Memory B cell (primary cell): ENCODE results near the gene GTF2A1.
"Not testable (repeated sequence)": the region's sequence is repeated elsewhere in the genome, so short reads cannot be mapped to it uniquely, and the experiment has no call there.

Experiments
- ATAC-seq: fragments of 150-1000 bp; cut with Tn5 transposase; 2 replicates; pipeline ENCODE4 v1.10.0; 2021; ENCODE audit warnings: low read depth, mild to moderate bottlenecking, moderate library complexity
- DNase-seq, 2 donors: peaks; one replicate each; pipeline ENCODE4 v3.0.0; 2022; ENCODE audit warnings: low spot score in 2 of 2
- H3K27ac Mint-ChIP-seq: one replicate; pipeline ENCODE4 v1.8.0; 2022; ENCODE audit warnings: mild to moderate bottlenecking, moderate library complexity, mixed read lengths
- H3K27me3 Mint-ChIP-seq: one replicate; pipeline ENCODE4 v1.8.0; 2022; ENCODE audit warnings: mixed read lengths
- H3K36me3 Mint-ChIP-seq: one replicate; pipeline ENCODE4 v1.8.0; 2022; ENCODE audit warnings: mild to moderate bottlenecking, mixed read lengths
- H3K4me1 Mint-ChIP-seq: one replicate; pipeline ENCODE4 v1.8.0; 2022; ENCODE audit warnings: mixed read lengths
- H3K4me3 Mint-ChIP-seq: one replicate; pipeline ENCODE4 v1.8.0; 2022; ENCODE audit warnings: mild to moderate bottlenecking, moderate library complexity, mixed read lengths
- H3K9me3 Mint-ChIP-seq: one replicate; pipeline ENCODE4 v1.8.0; 2022; ENCODE audit warnings: mixed read lengths

GTF2A1 gene

DNA sequence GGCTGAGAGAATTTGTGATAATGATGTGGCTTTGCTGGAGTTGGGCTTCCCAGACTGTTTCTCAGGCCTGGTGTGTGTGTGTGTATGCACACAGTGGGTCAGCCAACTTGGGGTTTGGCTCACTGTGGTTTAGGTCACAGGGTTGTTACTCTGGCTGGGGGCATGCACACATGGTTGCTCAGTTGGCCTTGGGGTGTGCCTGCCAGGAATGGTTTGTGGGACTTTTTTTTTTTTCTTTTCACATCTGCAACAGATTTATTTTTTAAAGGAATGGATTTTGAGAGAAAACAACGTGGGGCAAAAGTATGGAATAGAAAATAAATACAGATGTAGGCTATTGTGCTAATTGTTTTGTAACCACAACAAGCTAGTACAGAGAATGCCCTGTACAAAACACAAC is 25.0 kb upstream of the GTF2A1 start:
- Mint-ChIP-seq H3K4me3 (no peak overlapping the region), H3K27me3 (peaks cover 2% of the 10 kb centered on the region), H3K36me3 (peaks cover 2% of the 10 kb centered on the region), H3K4me1 (no peaks in the 10 kb centered on the region), H3K9me3 (peaks cover 9% of the 10 kb centered on the region), H3K27ac (no peak overlapping the region)
- DNase-seq = no peak
- ATAC-seq = no peak

DNA sequence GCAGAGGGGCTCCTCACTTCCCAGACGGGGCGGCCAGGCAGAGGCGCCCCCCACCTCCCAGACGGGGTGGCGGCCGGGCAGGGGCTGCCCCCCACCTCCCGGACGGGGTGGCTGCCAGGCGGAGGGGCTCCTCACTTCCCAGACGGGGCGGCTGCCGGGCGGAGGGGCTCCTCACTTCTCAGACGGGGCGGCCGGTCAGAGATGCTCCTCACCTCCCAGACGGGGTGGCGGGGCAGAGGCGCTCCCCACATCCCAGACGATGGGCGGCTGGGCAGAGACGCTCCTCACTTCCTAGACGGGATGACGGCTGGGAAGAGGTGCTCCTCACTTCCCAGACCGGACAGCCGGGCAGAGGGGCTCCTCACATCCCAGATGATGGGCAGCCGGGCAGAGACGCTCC is 23.7 kb upstream of the GTF2A1 start:
- H3K27me3 Mint-ChIP-seq, H3K27ac Mint-ChIP-seq, H3K4me3 Mint-ChIP-seq, DNase-seq, ATAC-seq, H3K4me1 Mint-ChIP-seq, H3K9me3 Mint-ChIP-seq, H3K36me3 Mint-ChIP-seq: not testable (repeated sequence)

DNA sequence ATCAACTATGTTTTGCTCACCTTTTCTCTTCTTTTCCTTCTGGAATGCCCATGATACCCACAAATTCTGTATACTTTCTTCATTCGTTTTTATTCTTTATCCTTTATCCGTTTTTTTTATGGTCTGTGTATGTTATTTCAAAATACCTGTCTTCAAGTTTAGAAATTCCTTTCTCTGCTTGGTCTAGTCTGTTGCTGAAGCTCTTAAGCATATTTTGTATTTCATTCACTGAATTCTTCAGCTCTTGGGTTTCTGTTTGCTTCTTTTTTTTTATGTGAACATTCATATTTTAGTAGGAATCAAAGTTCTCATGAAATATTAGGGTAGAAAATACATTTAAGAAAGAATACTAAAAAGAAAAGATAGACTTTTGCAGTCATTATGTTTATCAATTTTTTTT is 22.7 kb upstream of the GTF2A1 start:
- no peak overlapping the region for H3K4me3 Mint-ChIP-seq
- no peak overlapping the region for H3K27ac Mint-ChIP-seq
- no peak for ATAC-seq
- peaks cover 9% of the 10 kb centered on the region for H3K9me3 Mint-ChIP-seq
- H3K36me3 Mint-ChIP-seq = peaks cover 2% of the 10 kb centered on the region
- no peaks in the 10 kb centered on the region for H3K27me3 Mint-ChIP-seq
- no peaks in the 10 kb centered on the region for H3K4me1 Mint-ChIP-seq
- DNase-seq = no peak

DNA sequence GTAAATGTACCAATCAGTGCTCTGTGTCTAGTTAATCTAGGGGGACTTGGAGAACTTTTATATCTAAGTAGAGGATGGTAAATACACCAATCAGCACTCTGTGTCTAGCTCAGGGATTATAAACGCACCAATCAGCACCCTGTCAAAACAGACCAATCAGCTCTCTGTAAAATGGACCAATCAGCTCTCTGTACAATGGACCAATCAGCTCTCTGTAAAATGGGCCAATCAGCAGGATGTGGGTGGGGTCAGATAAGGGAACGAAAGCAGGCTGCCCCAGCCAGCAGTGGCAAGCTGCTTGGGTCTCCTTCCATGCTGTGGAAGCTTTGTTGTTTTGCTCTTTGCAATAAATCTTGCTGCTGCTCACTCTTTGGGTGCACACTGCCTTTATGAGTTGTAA is 16.1 kb upstream of the GTF2A1 start:
- not testable (repeated sequence) for H3K4me3 Mint-ChIP-seq, DNase-seq, H3K27ac Mint-ChIP-seq

GRCh38 chr14:81236138-81236537 is 15.4 kb upstream of the GTF2A1 start:
- DNase-seq (no peak), ATAC-seq (no peak)
- H3K4me1 Mint-ChIP-seq = peaks cover 4% of the 10 kb centered on the region
- no peaks in the 10 kb centered on the region for H3K36me3 Mint-ChIP-seq
- H3K9me3 Mint-ChIP-seq = no peaks in the 10 kb centered on the region
- H3K27me3 Mint-ChIP-seq = no peaks in the 10 kb centered on the region
- H3K4me3 Mint-ChIP-seq = no peak overlapping the region
- no peak overlapping the region for H3K27ac Mint-ChIP-seq

More for the DNA sequence above, 16.1 kb upstream of the GTF2A1 start:
- not testable (repeated sequence) for H3K9me3 Mint-ChIP-seq, H3K4me1 Mint-ChIP-seq, H3K27me3 Mint-ChIP-seq, ATAC-seq, H3K36me3 Mint-ChIP-seq

GRCh38 chr14:81235096-81235495 is 14.3 kb upstream of the GTF2A1 start:
- H3K36me3 Mint-ChIP-seq = no peaks in the 10 kb centered on the region
- H3K27ac Mint-ChIP-seq = no peak overlapping the region
- no peak overlapping the region for H3K4me3 Mint-ChIP-seq
- H3K4me1 Mint-ChIP-seq = peaks cover 4% of the 10 kb centered on the region
- no peaks in the 10 kb centered on the region for H3K27me3 Mint-ChIP-seq
- DNase-seq (no peak), ATAC-seq (no peak)
- H3K9me3 Mint-ChIP-seq = no peaks in the 10 kb centered on the region

- DNase-seq (no peak), ATAC-seq (no peak)
- Mint-ChIP-seq H3K36me3 (no peaks in the 10 kb centered on the region), H3K27ac (no peak overlapping the region), H3K4me3 (no peak overlapping the region), H3K9me3 (no peaks in the 10 kb centered on the region), H3K27me3 (no peaks in the 10 kb centered on the region), H3K4me1 (peaks cover 4% of the 10 kb centered on the region)
Measured at GRCh38 chr14:81234278-81234677, 13.5 kb upstream of the GTF2A1 start.

GRCh38 chr14:81233615-81234014 is 12.9 kb upstream of the GTF2A1 start:
- DNase-seq = no peak
- no peaks in the 10 kb centered on the region for H3K36me3 Mint-ChIP-seq
- H3K4me1 Mint-ChIP-seq = peaks cover 4% of the 10 kb centered on the region
- no peak overlapping the region for H3K4me3 Mint-ChIP-seq
- no peaks in the 10 kb centered on the region for H3K27me3 Mint-ChIP-seq
- ATAC-seq = no peak
- H3K9me3 Mint-ChIP-seq = no peaks in the 10 kb centered on the region
- no peak overlapping the region for H3K27ac Mint-ChIP-seq

GRCh38 chr14:81231540-81231939 is 10.8 kb upstream of the GTF2A1 start:
- Mint-ChIP-seq H3K27me3 (no peaks in the 10 kb centered on the region), H3K4me3 (no peak overlapping the region), H3K36me3 (no peaks in the 10 kb centered on the region), H3K27ac (no peak overlapping the region), H3K9me3 (no peaks in the 10 kb centered on the region), H3K4me1 (peaks cover 4% of the 10 kb centered on the region)
- DNase-seq (no peak), ATAC-seq (no peak)

- DNase-seq = no peak
- no peak for ATAC-seq
- Mint-ChIP-seq H3K27ac (no peak overlapping the region), H3K36me3 (no peaks in the 10 kb centered on the region), H3K27me3 (no peaks in the 10 kb centered on the region), H3K9me3 (no peaks in the 10 kb centered on the region), H3K4me3 (no peak overlapping the region), H3K4me1 (no peaks in the 10 kb centered on the region)
Measured at GRCh38 chr14:81224222-81224621, 3.5 kb upstream of the GTF2A1 start.

GRCh38 chr14:81223788-81224187 is 3.0 kb upstream of the GTF2A1 start:
- not testable (repeated sequence) for H3K27me3 Mint-ChIP-seq, H3K27ac Mint-ChIP-seq, H3K36me3 Mint-ChIP-seq, H3K9me3 Mint-ChIP-seq, H3K4me3 Mint-ChIP-seq, H3K4me1 Mint-ChIP-seq, DNase-seq, ATAC-seq

DNA sequence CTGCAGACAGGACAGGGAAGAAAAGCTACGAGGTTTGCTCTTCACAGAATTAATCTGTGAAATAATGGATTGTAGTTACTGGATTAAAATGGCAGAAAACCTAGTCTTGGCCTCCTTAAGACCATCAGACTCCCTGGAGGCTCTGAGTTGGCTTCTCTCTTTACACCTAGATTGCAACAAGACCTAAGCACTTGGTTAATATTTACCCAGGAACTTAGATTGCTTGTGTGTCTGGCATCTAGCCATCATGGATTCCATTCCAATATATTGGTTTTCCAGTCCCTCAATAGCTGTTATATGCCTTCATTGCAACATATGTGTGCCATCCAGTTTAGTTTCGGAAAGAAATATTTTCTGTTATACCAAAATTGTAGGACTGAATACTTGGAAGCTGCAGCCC is 1.9 kb upstream of the GTF2A1 start:
- no peaks in the 10 kb centered on the region for H3K9me3 Mint-ChIP-seq
- no peaks in the 10 kb centered on the region for H3K27me3 Mint-ChIP-seq
- H3K4me1 Mint-ChIP-seq = no peaks in the 10 kb centered on the region
- H3K4me3 Mint-ChIP-seq = peak overlapping the region; percentile 49
- no peaks in the 10 kb centered on the region for H3K36me3 Mint-ChIP-seq
- DNase-seq (no peak), ATAC-seq (no peak)
- H3K27ac Mint-ChIP-seq = no peak overlapping the region

GRCh38 chr14:81222126-81222525 is 1.4 kb upstream of the GTF2A1 start:
- H3K4me3 Mint-ChIP-seq = peak overlapping the region; percentile 95
- H3K27ac Mint-ChIP-seq = peak overlapping the region; percentile 99
- no peak for DNase-seq
- H3K4me1 Mint-ChIP-seq = peaks cover 3% of the 10 kb centered on the region
- no peaks in the 10 kb centered on the region for H3K27me3 Mint-ChIP-seq
- H3K9me3 Mint-ChIP-seq = no peaks in the 10 kb centered on the region
- H3K36me3 Mint-ChIP-seq = no peaks in the 10 kb centered on the region
- ATAC-seq = no peak

DNA sequence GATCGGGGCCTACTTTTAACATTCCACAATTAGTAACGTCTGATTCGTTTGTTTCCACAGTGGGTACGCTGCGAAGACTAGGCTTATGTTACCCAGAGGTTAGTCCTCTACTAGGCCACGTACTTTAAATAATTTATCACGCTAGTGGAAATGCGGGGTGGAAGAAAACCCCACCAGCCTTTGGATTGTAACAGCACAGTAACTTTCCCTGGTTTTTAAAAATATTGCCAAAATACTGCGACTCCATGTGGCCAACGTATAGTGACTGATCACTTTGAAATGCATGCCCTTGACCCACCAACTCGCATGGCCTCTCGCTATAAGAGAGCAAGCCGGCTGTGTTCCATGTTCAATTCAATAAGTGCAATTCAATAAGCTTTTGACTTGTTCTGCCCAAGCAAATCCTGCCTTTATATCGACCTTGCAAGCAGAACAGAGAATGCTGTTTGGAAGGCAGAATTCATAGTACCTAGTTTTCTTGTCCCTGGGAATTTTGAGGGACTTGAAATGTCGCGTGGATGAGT is 882 bp upstream of the GTF2A1 start:
- Mint-ChIP-seq H3K36me3 (peaks cover 2% of the 10 kb centered on the region), H3K27me3 (no peaks in the 10 kb centered on the region), H3K9me3 (no peaks in the 10 kb centered on the region), H3K4me1 (peaks cover 5% of the 10 kb centered on the region), H3K27ac (peak overlapping the region; percentile 99), H3K4me3 (peak overlapping the region; percentile 95)
- DNase-seq (no peak), ATAC-seq (no peak)

DNA sequence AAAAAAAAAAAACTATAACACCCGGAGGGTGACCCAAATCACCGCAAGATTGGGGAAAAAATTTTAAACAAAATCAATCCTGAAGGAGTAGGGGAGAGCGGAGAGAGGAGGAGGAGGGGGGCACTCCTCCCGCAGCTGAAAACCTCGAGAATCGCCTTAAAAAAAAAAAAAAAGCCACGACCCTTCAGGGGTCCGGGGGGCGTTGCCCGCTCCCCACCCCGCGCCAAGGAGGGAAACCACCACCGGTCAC is 254 bp downstream of the GTF2A1 start:
- Mint-ChIP-seq H3K27ac (peak overlapping the region; percentile 99), H3K36me3 (peaks cover 2% of the 10 kb centered on the region), H3K4me3 (peak overlapping the region; percentile 95), H3K9me3 (no peaks in the 10 kb centered on the region), H3K27me3 (no peaks in the 10 kb centered on the region), H3K4me1 (peaks cover 6% of the 10 kb centered on the region)
- no peak for ATAC-seq
- DNase-seq = no peak
